ENCODE data around the gene CRACR2B.

- no peak for TF ChIP-seq POLR2A (IDR thresholded peaks at IDR 0.05; ENCODE audit: low read depth, low read length)
- TF ChIP-seq POLR2AphosphoS5 (IDR thresholded peaks at IDR 0.05; ENCODE audit: low read depth, low read length), result no peak
These were observed at the start of gene CRACR2B for GRCh38 chr11:827897-828192.
